Lung (tissue), 12 donors: ENCODE results near the gene SPDYA. TPM values are rescaled to one million over a fixed set of nuclear protein-coding genes. Genes with fewer than 3 reads are reported as not detected.

Experiments
- ATAC-seq: fragments of 200-7000 bp; cut with Tn5 transposase; one replicate; pipeline ENCODE4 v1.9.1; 2020; ENCODE audit warnings: moderate number of reproducible peaks; ENCODE audit not compliant: insufficient read depth, low FRiP score
- DNase-seq, 3 donors: peaks; one replicate each; pipeline ENCODE4 v3.0.0-alpha.2; 2013 to 2017
- H3K27ac ChIP-seq, 2 donors: one replicate each; pipeline ENCODE4 v1.5.1; 2013; ENCODE audit warnings: mild to moderate bottlenecking in 2 of 2, moderate library complexity in 2 of 2, control low read depth in 1 of 2, inconsistent platforms in 1 of 2, low read depth in 1 of 2, low read length in 1 of 2
- H3K27me3 ChIP-seq, 3 donors: one replicate each; pipeline ENCODE4 v1.5.1; 2013; ENCODE audit warnings: low read length in 2 of 3; ENCODE audit not compliant: control insufficient read depth in 3 of 3, insufficient read depth in 3 of 3
- H3K36me3 ChIP-seq, 4 donors: one replicate each; pipeline ENCODE4 v1.5.1; 2013; ENCODE audit warnings: low read length in 4 of 4, mild to moderate bottlenecking in 1 of 4, moderate library complexity in 1 of 4; ENCODE audit not compliant: control insufficient read depth in 4 of 4, insufficient read depth in 4 of 4
- H3K4me1 ChIP-seq, 5 donors: one replicate each; pipeline ENCODE4 v1.5.1; 2013; ENCODE audit warnings: low read length in 5 of 5, mild to moderate bottlenecking in 2 of 5, moderate library complexity in 1 of 5; ENCODE audit not compliant: control insufficient read depth in 5 of 5, insufficient read depth in 5 of 5
- H3K4me3 ChIP-seq: one replicate; pipeline ENCODE4 v1.5.1; 2013; ENCODE audit warnings: mild to moderate bottlenecking, control low read depth, moderate library complexity
- H3K9ac ChIP-seq, 2 donors: one replicate each; pipeline ENCODE4 v1.5.1; 2013; ENCODE audit warnings: low read length in 2 of 2, control low read depth in 1 of 2; ENCODE audit not compliant: insufficient read depth in 1 of 2
- H3K9me3 ChIP-seq, 4 donors: one replicate each; pipeline ENCODE4 v1.5.1; 2013; ENCODE audit warnings: low read length in 3 of 4, mild to moderate bottlenecking in 1 of 4, moderate library complexity in 1 of 4; ENCODE audit not compliant: control insufficient read depth in 4 of 4, insufficient read depth in 3 of 4
- WGBS, 2 donors: extraction: QIAGEN DNeasy Blood & Tissue Kit; methylation state at CpG; one replicate each; pipeline ENCODE4 v1.1.7; 2013; 5-methylcytosine and 5-hydroxymethylcytosine counted together
- polyA plus RNA-seq, 2 donors: library from polyadenylated mRNA; stranded (reverse); fragments of 200-250 nt; gene quantifications; one replicate each; pipeline ENCODE4 v1.2.1, GENCODE V29; 2013
- total RNA-seq, 2 donors: library from RNA; depleted of rRNA in 1 of 2; stranded (reverse); fragments of >200 nt in 1 of 2; gene quantifications; one replicate each; pipeline ENCODE4 v1.2.1, GENCODE V29; 2014 to 2021
- TF ChIP-seq, protein P1 (sequence below): IDR thresholded peaks from 2 replicates; pipeline ENCODE4 v1.5.1; 2012; ENCODE audit warnings: mild to moderate bottlenecking; ENCODE audit errors: control extremely low read depth, extremely low read depth
- donor health status: control.
- donor health status: control.
- donor health status: Bipolar disorder and iron deficiency.
- donor health status: healthy.
- donor health status: DM: yes; HTN: yes; CAD: no.

The SPDYA gene
- total and polyA plus RNA-seq, 4 donors, result 0.10 to 6.9 (median 0.62) TPM

- Histone ChIP-seq H3K4me3 (no peak overlapping the region), H3K9me3 (no peaks in the 10 kb centered on the region), H3K4me1 (peaks cover 0 to 35% (median 3%) of the 10 kb centered on the region in 5 donors), H3K27ac (no peak overlapping the region), H3K36me3 (peaks cover 0 to 8% (median under 1%) of the 10 kb centered on the region in 4 donors), H3K27me3 (no peaks in the 10 kb centered on the region), H3K9ac (no peak overlapping the region)
- DNase-seq (no peak), ATAC-seq (no peak)
- 91 to 92% methylated on average over 2 of the region's 2 CpGs for WGBS, 2 donors
- TF ChIP-seq, protein P1, sequence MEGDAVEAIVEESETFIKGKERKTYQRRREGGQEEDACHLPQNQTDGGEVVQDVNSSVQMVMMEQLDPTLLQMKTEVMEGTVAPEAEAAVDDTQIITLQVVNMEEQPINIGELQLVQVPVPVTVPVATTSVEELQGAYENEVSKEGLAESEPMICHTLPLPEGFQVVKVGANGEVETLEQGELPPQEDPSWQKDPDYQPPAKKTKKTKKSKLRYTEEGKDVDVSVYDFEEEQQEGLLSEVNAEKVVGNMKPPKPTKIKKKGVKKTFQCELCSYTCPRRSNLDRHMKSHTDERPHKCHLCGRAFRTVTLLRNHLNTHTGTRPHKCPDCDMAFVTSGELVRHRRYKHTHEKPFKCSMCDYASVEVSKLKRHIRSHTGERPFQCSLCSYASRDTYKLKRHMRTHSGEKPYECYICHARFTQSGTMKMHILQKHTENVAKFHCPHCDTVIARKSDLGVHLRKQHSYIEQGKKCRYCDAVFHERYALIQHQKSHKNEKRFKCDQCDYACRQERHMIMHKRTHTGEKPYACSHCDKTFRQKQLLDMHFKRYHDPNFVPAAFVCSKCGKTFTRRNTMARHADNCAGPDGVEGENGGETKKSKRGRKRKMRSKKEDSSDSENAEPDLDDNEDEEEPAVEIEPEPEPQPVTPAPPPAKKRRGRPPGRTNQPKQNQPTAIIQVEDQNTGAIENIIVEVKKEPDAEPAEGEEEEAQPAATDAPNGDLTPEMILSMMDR, result no peak
Measured at GRCh38 chr2:28766070-28766469, 44.6 kb upstream of the SPDYA start.

- Histone ChIP-seq H3K36me3 (peaks cover 0 to 4% (median 0%) of the 10 kb centered on the region in 4 donors), H3K27ac (no peak overlapping the region), H3K4me1 (peaks cover 0 to 38% (median 2%) of the 10 kb centered on the region in 5 donors), H3K9ac (no peak overlapping the region), H3K9me3 (no peaks in the 10 kb centered on the region), H3K27me3 (no peaks in the 10 kb centered on the region), H3K4me3 (no peak overlapping the region)
- 81 to 84% methylated on average over 3 of the region's 3 CpGs for WGBS, 2 donors
- TF ChIP-seq, protein P1, result no peak
- ATAC-seq (no peak), DNase-seq (no peak)
Measured at GRCh38 chr2:28767337-28767736, 43.3 kb upstream of the SPDYA start.

DNA sequence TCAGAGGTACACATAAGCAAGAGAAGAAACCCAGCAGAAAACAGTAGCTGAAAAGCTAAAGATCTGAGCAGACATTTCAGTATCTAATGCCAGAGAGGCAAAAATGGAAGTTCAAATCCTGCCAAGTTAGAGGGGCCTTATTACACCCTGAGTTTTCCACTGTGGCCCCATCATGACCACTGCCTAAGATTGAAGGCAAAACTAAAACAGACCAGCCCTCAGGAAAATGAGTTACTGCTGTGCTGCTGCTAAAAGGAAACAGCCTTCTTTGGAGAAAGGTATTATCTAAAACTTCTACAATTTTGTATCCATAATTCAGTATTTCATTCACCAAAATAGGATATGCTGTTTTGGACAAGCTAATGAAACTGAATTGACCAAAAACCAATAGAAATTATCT lies 42.2 kb upstream of the SPDYA start:
- Histone ChIP-seq H3K4me1 (peaks cover 0 to 39% (median 0%) of the 10 kb centered on the region in 5 donors), H3K9ac (no peak overlapping the region), H3K4me3 (no peak overlapping the region), H3K9me3 (no peaks in the 10 kb centered on the region), H3K27ac (no peak overlapping the region), H3K36me3 (no peaks in the 10 kb centered on the region), H3K27me3 (no peaks in the 10 kb centered on the region)
- TF ChIP-seq, protein P1, result no peak
- ATAC-seq, result no peak
- DNase-seq, result no peak

DNA sequence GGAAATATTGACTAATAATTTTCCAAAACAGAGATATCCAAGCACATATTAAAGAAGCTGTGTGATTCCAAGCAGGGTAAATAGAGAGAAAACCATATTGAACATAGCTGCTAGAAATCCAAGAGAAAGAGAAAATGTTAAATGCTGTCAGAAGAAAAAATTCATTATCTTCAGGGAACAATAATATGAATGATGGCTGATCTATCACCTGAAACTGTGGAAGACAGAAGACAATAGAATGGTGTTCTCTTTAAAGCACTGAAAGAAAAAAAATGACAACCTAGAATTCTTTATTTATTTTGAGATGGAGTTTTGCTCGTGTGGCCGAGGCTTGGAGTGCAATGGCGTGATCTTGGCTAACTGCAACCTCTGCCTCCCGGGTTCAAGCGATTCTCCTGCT lies 41.7 kb upstream of the SPDYA start:
- no peaks in the 10 kb centered on the region for H3K9me3 ChIP-seq
- no peak overlapping the region for H3K27ac ChIP-seq
- H3K4me3 ChIP-seq, result no peak overlapping the region
- 85 to 95% methylated on average over 5 of the region's 5 CpGs for WGBS, 2 donors
- H3K36me3 ChIP-seq, result no peaks in the 10 kb centered on the region
- H3K4me1 ChIP-seq, result peaks cover 0 to 41% (median 0%) of the 10 kb centered on the region in 5 donors
- DNase-seq (no peak), ATAC-seq (no peak)
- no peaks in the 10 kb centered on the region for H3K27me3 ChIP-seq
- H3K9ac ChIP-seq, result no peak overlapping the region
- TF ChIP-seq, protein P1, result no peak
